Endodermal cell (in vitro differentiated cells): ENCODE data around the gene SESN1. TPM values are rescaled to one million over a fixed set of nuclear protein-coding genes. Genes with fewer than 3 reads are reported as not detected.

Experiments
- DNase-seq: peaks from one replicate; pipeline ENCODE4 v3.0.0-alpha.2; 2017
- H3K27ac ChIP-seq: 2 replicates; pipeline ENCODE4 v1.5.1; 2013; ENCODE audit warnings: mild to moderate bottlenecking, low read depth, low read length, moderate library complexity
- H3K27me3 ChIP-seq: 2 replicates; pipeline ENCODE4 v1.6.1; 2013; ENCODE audit warnings: mild to moderate bottlenecking, low read length, moderate library complexity; ENCODE audit not compliant: insufficient read depth, control insufficient read depth, poor library complexity, severe bottlenecking
- H3K36me3 ChIP-seq: 2 replicates; pipeline ENCODE4 v1.7.0; 2013; ENCODE audit warnings: mild to moderate bottlenecking, low read length, moderate library complexity; ENCODE audit not compliant: control insufficient read depth, insufficient read depth
- H3K4me1 ChIP-seq: one replicate; pipeline ENCODE4 v1.7.0; 2013; ENCODE audit warnings: low read length; ENCODE audit not compliant: control insufficient read depth, insufficient read depth
- H3K4me3 ChIP-seq: 2 replicates; pipeline ENCODE4 v1.5.1; 2013; ENCODE audit warnings: mild to moderate bottlenecking, low read length, moderate library complexity
- H3K9ac ChIP-seq: 2 replicates; pipeline ENCODE4 v1.6.1; 2013; ENCODE audit warnings: mild to moderate bottlenecking, low read length, moderate library complexity; ENCODE audit not compliant: poor library complexity, severe bottlenecking; ENCODE audit errors: extremely low read depth
- H3K9me3 ChIP-seq: 2 replicates; pipeline ENCODE4 v1.6.1; 2013; ENCODE audit warnings: mild to moderate bottlenecking, low read length, moderate library complexity; ENCODE audit not compliant: control insufficient read depth
- H3K27ac Mint-ChIP-seq: 2 replicates; pipeline ENCODE4 v1.8.0; 2020; ENCODE audit warnings: mixed read lengths
- H3K27me3 Mint-ChIP-seq: 2 replicates; pipeline ENCODE4 v1.8.0; 2021; ENCODE audit warnings: mild to moderate bottlenecking, mixed read lengths; ENCODE audit not compliant: insufficient read depth
- H3K36me3 Mint-ChIP-seq: 2 replicates; pipeline ENCODE4 v1.8.0; 2020; ENCODE audit warnings: low read depth, mixed read lengths
- H3K4me1 Mint-ChIP-seq: 2 replicates; pipeline ENCODE4 v1.8.0; 2020; ENCODE audit warnings: mixed read lengths
- H3K4me3 Mint-ChIP-seq: 2 replicates; pipeline ENCODE4 v1.8.0; 2020; ENCODE audit warnings: mild to moderate bottlenecking, moderate library complexity, mixed read lengths
- H3K9me3 Mint-ChIP-seq: 2 replicates; pipeline ENCODE4 v1.8.0; 2020; ENCODE audit warnings: mild to moderate bottlenecking, mixed read lengths
- CTCF ChIP-seq: fragments of 200-600 bp; sonication (generic); conservative IDR thresholded peaks from 2 replicates; pipeline ENCODE4 v1.5.0; 2021; ENCODE audit warnings: antibody characterized with exemption, mild to moderate bottlenecking
- whole genome bisulfite sequencing, 2 experiments: methylation state at CpG; one replicate each; pipeline versions ENCODE4 v1.1.5 to v1.1.7; 2013; ENCODE audit warnings: missing lambda C conversion rate in 2 of 2, mixed read lengths in 1 of 2; ENCODE audit not compliant: insufficient coverage in 1 of 2, insufficient read length in 1 of 2; 5-methylcytosine and 5-hydroxymethylcytosine counted together
- total RNA-seq, 2 donors: library from RNA; stranded (reverse); fragmentation: NEBNext Ultra II Directional in 1 of 2; extraction: Animal tissue kit (Norgen Biotek cat#: 25700) in 1 of 2; gene quantifications; 2 replicates in 1 of 2; 3 replicates in 1 of 2; pipeline ENCODE4 v1.2.1, GENCODE V29; 2021

SESN1 gene
- total RNA-seq, 2 donors from 2014 or later, result 7.5 to 13.1 TPM

- H3K9ac ChIP-seq, result no peak overlapping the region
- no peaks in the 10 kb centered on the region for H3K36me3 ChIP-seq
- peaks cover 4% of the 10 kb centered on the region for H3K4me1 Mint-ChIP-seq
- no peak for TF ChIP-seq CTCF
- H3K4me3 Mint-ChIP-seq, result no peak overlapping the region
- H3K27me3 Mint-ChIP-seq, result no peaks in the 10 kb centered on the region
- DNase-seq, result no peak
- peaks cover 15% of the 10 kb centered on the region for H3K36me3 Mint-ChIP-seq
- H3K9me3 ChIP-seq, result peaks cover 4% of the 10 kb centered on the region
- H3K27me3 ChIP-seq, result no peaks in the 10 kb centered on the region
- WGBS, 2 experiments, result 98% methylated on average over 1 of the region's 1 CpG; no CpG with 5 or more reads in 1 of the 2 experiments
- no peak overlapping the region for H3K27ac ChIP-seq
- no peaks in the 10 kb centered on the region for H3K4me1 ChIP-seq
- H3K9me3 Mint-ChIP-seq, result peaks cover 29% of the 10 kb centered on the region
- H3K4me3 ChIP-seq, result no peak overlapping the region
- H3K27ac Mint-ChIP-seq, result no peak overlapping the region
Measured at GRCh38 chr6:109045493-109045892, 49.2 kb downstream of the SESN1 start.

- no peak overlapping the region for H3K27ac Mint-ChIP-seq
- WGBS, 2 experiments, result 89 to 100% methylated on average over 1 of the region's 2 CpGs
- H3K9me3 Mint-ChIP-seq, result peaks cover 3% of the 10 kb centered on the region
- no peak for TF ChIP-seq CTCF
- no peak overlapping the region for H3K4me3 Mint-ChIP-seq
- no peak for DNase-seq
- no peaks in the 10 kb centered on the region for H3K36me3 ChIP-seq
- H3K9ac ChIP-seq, result no peak overlapping the region
- peaks cover 6% of the 10 kb centered on the region for H3K4me1 Mint-ChIP-seq
- H3K9me3 ChIP-seq, result no peaks in the 10 kb centered on the region
- no peak overlapping the region for H3K27ac ChIP-seq
- no peaks in the 10 kb centered on the region for H3K4me1 ChIP-seq
- no peaks in the 10 kb centered on the region for H3K36me3 Mint-ChIP-seq
- no peaks in the 10 kb centered on the region for H3K27me3 ChIP-seq
- no peak overlapping the region for H3K4me3 ChIP-seq
- no peaks in the 10 kb centered on the region for H3K27me3 Mint-ChIP-seq
Measured at GRCh38 chr6:109039795-109040194, 54.9 kb downstream of the SESN1 start.

GRCh38 chr6:109038837-109039398 is 55.7 kb downstream of the SESN1 start:
- peaks cover 3% of the 10 kb centered on the region for H3K9me3 Mint-ChIP-seq

More at GRCh38 chr6:109038837-109039398, 55.7 kb downstream of the SESN1 start:
- H3K27me3 Mint-ChIP-seq, result no peaks in the 10 kb centered on the region
- no peaks in the 10 kb centered on the region for H3K9me3 ChIP-seq
- no peak overlapping the region for H3K4me3 ChIP-seq
- TF ChIP-seq CTCF, result no peak
- peaks cover 6% of the 10 kb centered on the region for H3K4me1 Mint-ChIP-seq
- H3K4me1 ChIP-seq, result no peaks in the 10 kb centered on the region
- H3K4me3 Mint-ChIP-seq, result no peak overlapping the region
- no peak overlapping the region for H3K27ac ChIP-seq
- no peak overlapping the region for H3K27ac Mint-ChIP-seq
- H3K27me3 ChIP-seq, result no peaks in the 10 kb centered on the region
- H3K36me3 Mint-ChIP-seq, result no peaks in the 10 kb centered on the region
- H3K36me3 ChIP-seq, result no peaks in the 10 kb centered on the region
- no peak overlapping the region for H3K9ac ChIP-seq
- DNase-seq, result no peak
